HepG2 (cell line): ENCODE results near the gene USP30. TPM values are rescaled to one million over a fixed set of nuclear protein-coding genes. Genes with fewer than 3 reads are reported as not detected.

Source experiments
- ATAC-seq: fragments of 200-7000 bp; cut with Tn5 transposase; 3 replicates; pipeline ENCODE4 v1.9.1; 2020; ENCODE audit warnings: mild to moderate bottlenecking, moderate library complexity
- BruUV-seq: library from RNA; stranded (reverse); fragments of 400-500 nt; replicated peaks from 2 replicates; lab custom pipeline; 2021; lab: Mats Ljungman, UMichigan
- CTCF ChIA-PET: fragments of 300-600 bp; formaldehyde crosslinking; extraction: SDS; loops from one replicate; lab custom pipeline; 2021; ENCODE audit warnings: low total read pairs, inconsistent platforms, low intra/inter-chr PET ratio; lab: Yijun Ruan, JAX
- POLR2A ChIA-PET: fragments of 350-600 bp; sonication (Branson Sonifier 250); formaldehyde crosslinking; loops from one replicate; lab custom pipeline; 2020; ENCODE audit warnings: antibody characterized with exemption, inconsistent platforms; lab: Yijun Ruan, JAX
- DNase-seq: peaks from one replicate; pipeline ENCODE4 v3.0.0-alpha.2; 2015; ENCODE audit warnings: low spot score
- FAIRE-seq: peaks from 3 replicates; lab custom pipeline; 2011; peaks lifted over from hg19 to GRCh38; lab: Jason Lieb, UNC
- H2AFZ ChIP-seq: one replicate; pipeline ENCODE4 v1.6.1; 2011; ENCODE audit warnings: low read length, inconsistent platforms
- H3K27ac ChIP-seq: fragments of 300-600 bp; 3 replicates; pipeline ENCODE4 v1.8.0; 2011; ENCODE audit warnings: mixed run types, mild to moderate bottlenecking, mixed read lengths, low read length, inconsistent platforms; ENCODE audit not compliant: insufficient read depth; ENCODE audit errors: extremely low read length
- H3K27me3 ChIP-seq, 2 experiments: fragments of 200-600 bp in 1 of 2; 2 replicates in 1 of 2; 3 replicates in 1 of 2; pipeline versions ENCODE4 v1.6.0 to v1.8.0; 2011; ENCODE audit warnings: low read length in 2 of 2, mild to moderate bottlenecking in 2 of 2, moderate library complexity in 2 of 2, inconsistent platforms in 1 of 2; ENCODE audit not compliant: insufficient read depth in 2 of 2, control insufficient read depth in 1 of 2
- H3K36me3 ChIP-seq, 2 experiments: fragments of 200-600 bp in 1 of 2; replicated peaks in 1 of 2; 2 replicates in 1 of 2; 3 replicates in 1 of 2; pipeline versions ENCODE4 v1.5.1 to v1.8.0; 2011; ENCODE audit warnings: low read length in 2 of 2, inconsistent platforms in 1 of 2; ENCODE audit not compliant: insufficient read depth in 2 of 2, control insufficient read depth in 1 of 2
- H3K4me1 ChIP-seq: 2 replicates; pipeline ENCODE4 v1.5.1; 2012; ENCODE audit warnings: low read length, inconsistent platforms; ENCODE audit not compliant: insufficient read depth
- H3K4me2 ChIP-seq: 2 replicates; pipeline ENCODE4 v1.6.0; 2011; ENCODE audit warnings: low read depth, low read length, inconsistent platforms
- H3K4me3 ChIP-seq, 3 experiments: fragments of 200-600 bp in 1 of 3; sonication (generic), shearing (Covaris generic) in 1 of 3; replicated peaks in 1 of 3; 2 replicates each; pipeline ENCODE4 v1.5.1; 2011 to 2016; ENCODE audit warnings: low read length in 3 of 3, inconsistent platforms in 2 of 3, low read depth in 2 of 3, mild to moderate bottlenecking in 2 of 3, control low read depth in 1 of 3, mixed read lengths in 1 of 3; ENCODE audit not compliant: insufficient read depth in 1 of 3
- H3K79me2 ChIP-seq: one replicate; pipeline ENCODE4 v1.6.1; 2011; ENCODE audit warnings: low read length, inconsistent platforms; ENCODE audit not compliant: insufficient read depth
- H3K9ac ChIP-seq: 2 replicates; pipeline ENCODE4 v1.6.0; 2011; ENCODE audit warnings: mild to moderate bottlenecking, low read depth, low read length, inconsistent platforms; ENCODE audit not compliant: insufficient read depth
- H3K9me3 ChIP-seq: 2 replicates; pipeline ENCODE4 v1.5.1; 2012; ENCODE audit warnings: mild to moderate bottlenecking, low read length
- H4K20me1 ChIP-seq: 2 replicates; pipeline ENCODE4 v1.6.0; 2011; ENCODE audit warnings: inconsistent platforms, mild to moderate bottlenecking, low read length, moderate library complexity; ENCODE audit not compliant: insufficient read depth
- GPBP1L1 ChIP-seq: sonication (generic); formaldehyde crosslinking; IDR thresholded peaks from 2 replicates; pipeline ENCODE4 v1.5.0; 2020; ENCODE audit warnings: mild to moderate bottlenecking, missing genetic modification reagents
- GZF1 ChIP-seq: sonication (generic); formaldehyde crosslinking; IDR thresholded peaks from 2 replicates; pipeline ENCODE4 v1.5.1; 2020; ENCODE audit warnings: mild to moderate bottlenecking, missing genetic modification reagents
- ZBTB49 ChIP-seq: sonication (generic); formaldehyde crosslinking; IDR thresholded peaks from 2 replicates; pipeline ENCODE4 v1.4.0; 2020; ENCODE audit warnings: missing genetic modification reagents, borderline replicate concordance
- WGBS: methylation state at CpG from one replicate; pipeline ENCODE4 v1.1.6; 2017; ENCODE audit warnings: low lambda C conversion rate; 5-methylcytosine and 5-hydroxymethylcytosine counted together
- in situ Hi-C: cut with HindIII; loops from 2 replicates; pipeline ENCODE4 v1.10.0; 2017; ENCODE audit warnings: low pct_unique_long_range_greater_than_20kb; ENCODE audit not compliant: extremely low pct_ligation_motif_present
- intact Hi-C: fragments of 100-400 bp; cut with micrococcal nuclease; formaldehyde crosslinking; loops from one replicate; pipeline ENCODE4 v1.10.0; 2022; ENCODE audit not compliant: unreplicated experiment
- polyA plus RNA-seq, 8 experiments: library from polyadenylated mRNA; depleted of rRNA in 3 of 8; stranded (reverse) in 7 of 8; unstranded in 1 of 8; fragments of >200 nt; fragmentation: Illumina TruSeq in 4 of 8; extraction: Trizol in 4 of 8; gene quantifications; 2 replicates each; pipeline versions ENCODE4 v1.2.1 to v1.2.3, GENCODE V29; 2011 to 2016; ENCODE audit warnings: low read depth in 4 of 8, missing spikeins in 1 of 8, mixed read lengths in 1 of 8; ENCODE audit not compliant: insufficient read depth in 1 of 8
- total RNA-seq, 5 experiments: library from RNA; depleted of rRNA; stranded (reverse); fragments of >200 nt; fragmentation: Illumina TruSeq; extraction: Trizol; gene quantifications; 2 replicates each; pipeline ENCODE4 v1.2.3, GENCODE V29; 2016; ENCODE audit warnings: low read depth in 1 of 5

USP30 gene
- total and polyA plus RNA-seq, 2 of the 13 experiments (the other 11 are each of a cell fraction or from before 2014, with no cell fraction given) = 11.2 to 20.8 TPM

GRCh38 chr12:109131154-109132050 lies 79.0 kb downstream of the USP30 start:
- Histone ChIP-seq H2AFZ (no peak overlapping the region), H3K9me3 (no peaks in the 10 kb centered on the region), H3K4me3 (no peak overlapping the region), H3K9ac (no peak overlapping the region), H3K4me2 (no peak overlapping the region), H3K79me2 (no peaks in the 10 kb centered on the region), H3K27ac (no peak overlapping the region), H4K20me1 (no peaks in the 10 kb centered on the region), H3K4me1 (no peaks in the 10 kb centered on the region), H3K36me3 (no peaks in the 10 kb centered on the region), H3K27me3 (no peaks in the 10 kb centered on the region)
- TF ChIP-seq GZF1 (CRISPR knock-in tag) (no peak), ZBTB49 (CRISPR knock-in tag) (no peak), GPBP1L1 (CRISPR knock-in tag) (no peak)
- in situ Hi-C loops (loop anchor here (10.0 kb wide), 2 partner anchors 113 to 253 kb away; no protein-coding TSS in a partner anchor), intact Hi-C loops (no loop called here)
- DNase-seq = no peak
- POLR2A ChIA-PET = interaction anchor here (0.6 to 1.2 kb wide), 2 partner anchors 23 to 65 kb away, joined by 3 read pairs; no protein-coding TSS in a partner anchor
- no peak for ATAC-seq
- CTCF ChIA-PET = no interaction called here
- FAIRE-seq = no peak
- WGBS = 91% methylated on average over 19 of the region's 24 CpGs
- BruUV-seq = no TSS peak
